GM06990 (cell line): ENCODE results near the gene SCNN1B.
"Not testable (repeated sequence)": the region's sequence is repeated elsewhere in the genome, so short reads cannot be mapped to it uniquely, and the experiment has no call there.

Experiments used
- DNase-seq: peaks from one replicate; pipeline ENCODE4 v3.0.0-alpha.2; 2011; ENCODE audit not compliant: insufficient read length; ENCODE audit errors: extremely low read depth
- H3K27me3 ChIP-seq: replicated peaks from 2 replicates; pipeline ENCODE4 v1.6.0; 2011; ENCODE audit warnings: low read length; ENCODE audit not compliant: control insufficient read depth, insufficient read depth
- H3K36me3 ChIP-seq: 2 replicates; pipeline ENCODE4 v1.5.1; 2011; ENCODE audit warnings: low read length; ENCODE audit not compliant: control insufficient read depth, insufficient read depth
- H3K4me3 ChIP-seq: replicated peaks from 2 replicates; pipeline ENCODE4 v1.5.1; 2011; ENCODE audit warnings: low read depth, mild to moderate bottlenecking, control low read depth, low read length
- CTCF ChIP-seq: IDR thresholded peaks from 2 replicates; pipeline ENCODE4 v1.5.1; 2011; ENCODE audit warnings: low read length, control low read depth, mild to moderate bottlenecking, inconsistent platforms; ENCODE audit not compliant: insufficient read depth, poor library complexity, severe bottlenecking

Gene SCNN1B

GRCh38 chr16:23398987-23399805, 97.1 kb downstream of the SCNN1B start:
- H3K4me3 ChIP-seq, result no peak overlapping the region
- no peaks in the 10 kb centered on the region for H3K27me3 ChIP-seq
- no peak for DNase-seq
- TF ChIP-seq CTCF, result no peak
- peaks cover 10% of the 10 kb centered on the region for H3K36me3 ChIP-seq

- H3K4me3 ChIP-seq, H3K27me3 ChIP-seq, DNase-seq: not testable (repeated sequence)
- H3K36me3 ChIP-seq, result peaks cover 12% of the 10 kb centered on the region
These were observed 98.3 kb downstream of the SCNN1B start for GRCh38 chr16:23400447-23400846.

- H3K27me3 ChIP-seq, result no peaks in the 10 kb centered on the region
- H3K4me3 ChIP-seq, result no peak overlapping the region
- H3K36me3 ChIP-seq, result peaks cover 12% of the 10 kb centered on the region
- TF ChIP-seq CTCF, result no peak
- no peak for DNase-seq
These were observed 99.0 kb downstream of the SCNN1B start for GRCh38 chr16:23401139-23401538.

GRCh38 chr16:23402100-23402499, 100.0 kb downstream of the SCNN1B start:
- H3K27me3 ChIP-seq, result no peaks in the 10 kb centered on the region
- TF ChIP-seq CTCF, result no peak
- H3K4me3 ChIP-seq, result no peak overlapping the region
- no peak for DNase-seq
- peaks cover 12% of the 10 kb centered on the region for H3K36me3 ChIP-seq

GRCh38 chr16:23403547-23403946, 101.4 kb downstream of the SCNN1B start:
- no peak overlapping the region for H3K4me3 ChIP-seq
- H3K36me3 ChIP-seq, result peaks cover 9% of the 10 kb centered on the region
- no peak for TF ChIP-seq CTCF

GRCh38 chr16:23406024-23406423, 103.9 kb downstream of the SCNN1B start:
- H3K27me3 ChIP-seq, result no peaks in the 10 kb centered on the region
- peaks cover 8% of the 10 kb centered on the region for H3K36me3 ChIP-seq
- TF ChIP-seq CTCF, result no peak
- DNase-seq, result no peak
- no peak overlapping the region for H3K4me3 ChIP-seq

More at GRCh38 chr16:23403547-23403946, 101.4 kb downstream of the SCNN1B start:
- no peak for DNase-seq
- no peaks in the 10 kb centered on the region for H3K27me3 ChIP-seq
